SH-SY5Y (cell line): ENCODE results near the gene VAV2.

Experiments used
- GATA2 ChIP-seq: IDR thresholded peaks from 2 replicates; pipeline ENCODE4 v1.6.1; 2011; ENCODE audit warnings: mild to moderate bottlenecking, low read depth, low read length
- GATA3 ChIP-seq: IDR thresholded peaks from 2 replicates; pipeline ENCODE4 v1.6.1; 2011; ENCODE audit warnings: low read depth, mild to moderate bottlenecking, low read length, moderate library complexity

- no peak for TF ChIP-seq GATA2
- no peak for TF ChIP-seq GATA3
Measured at GRCh38 chr9:133717113-133718031, 274.8 kb downstream of the VAV2 start.
